GM19324 (cell line): ENCODE measurements around the gene SCAP.
"Not testable (repeated sequence)": the region's sequence is repeated elsewhere in the genome, so short reads cannot be mapped to it uniquely, and the experiment has no call there.

ENCODE experiments used
- ATAC-seq: cut with Tn5 transposase; IDR thresholded peaks from one replicate; pipeline ENCODE4 v1.9.1; 2021; ENCODE audit warnings: mild to moderate bottlenecking, moderate library complexity; ENCODE audit not compliant: unreplicated experiment, low FRiP score

The SCAP gene

DNA sequence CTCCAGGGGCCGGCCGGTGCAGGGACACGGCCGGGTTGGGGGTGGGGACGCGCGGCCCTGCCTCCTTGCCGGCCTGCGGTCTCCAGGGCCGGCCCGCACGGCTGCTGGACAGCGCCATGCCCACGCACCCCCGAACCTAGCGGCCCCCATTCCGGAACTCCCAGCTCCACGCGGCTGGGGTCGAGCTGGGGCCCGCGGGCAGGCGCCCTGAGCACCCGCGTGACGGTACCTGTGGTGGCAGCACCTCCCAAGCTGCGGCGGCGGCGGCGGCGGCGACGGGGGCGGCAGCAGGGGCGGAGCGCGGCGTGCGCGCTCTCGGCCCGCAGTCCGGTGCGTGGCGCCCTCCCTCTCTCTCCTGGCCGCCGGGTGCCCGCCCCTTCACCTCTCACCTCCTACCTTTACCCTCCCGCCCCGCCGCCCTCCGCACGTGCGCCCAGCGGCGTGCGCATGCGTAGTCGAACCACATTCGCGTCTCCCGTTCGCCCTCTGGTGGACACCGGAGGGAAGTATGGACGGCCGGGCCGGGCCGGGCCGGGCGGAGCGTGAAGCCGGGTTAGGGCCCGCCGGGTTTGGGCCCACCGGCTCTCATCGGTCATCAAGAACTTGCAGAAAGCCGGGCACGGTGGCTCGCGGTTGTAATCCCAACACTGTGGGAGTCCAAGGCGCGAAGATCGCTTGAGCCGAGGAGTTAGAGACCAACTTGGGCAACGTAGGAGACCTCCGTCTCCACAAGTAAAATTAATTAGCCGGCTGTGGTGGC, at the start of gene SCAP:
SCAP (minus strand) TSS at position 372 of the 760 bp plus-strand sequence. CDS start 32,948 bp downstream, outside the sequence.
- peak; percentile 91 for ATAC-seq

DNA sequence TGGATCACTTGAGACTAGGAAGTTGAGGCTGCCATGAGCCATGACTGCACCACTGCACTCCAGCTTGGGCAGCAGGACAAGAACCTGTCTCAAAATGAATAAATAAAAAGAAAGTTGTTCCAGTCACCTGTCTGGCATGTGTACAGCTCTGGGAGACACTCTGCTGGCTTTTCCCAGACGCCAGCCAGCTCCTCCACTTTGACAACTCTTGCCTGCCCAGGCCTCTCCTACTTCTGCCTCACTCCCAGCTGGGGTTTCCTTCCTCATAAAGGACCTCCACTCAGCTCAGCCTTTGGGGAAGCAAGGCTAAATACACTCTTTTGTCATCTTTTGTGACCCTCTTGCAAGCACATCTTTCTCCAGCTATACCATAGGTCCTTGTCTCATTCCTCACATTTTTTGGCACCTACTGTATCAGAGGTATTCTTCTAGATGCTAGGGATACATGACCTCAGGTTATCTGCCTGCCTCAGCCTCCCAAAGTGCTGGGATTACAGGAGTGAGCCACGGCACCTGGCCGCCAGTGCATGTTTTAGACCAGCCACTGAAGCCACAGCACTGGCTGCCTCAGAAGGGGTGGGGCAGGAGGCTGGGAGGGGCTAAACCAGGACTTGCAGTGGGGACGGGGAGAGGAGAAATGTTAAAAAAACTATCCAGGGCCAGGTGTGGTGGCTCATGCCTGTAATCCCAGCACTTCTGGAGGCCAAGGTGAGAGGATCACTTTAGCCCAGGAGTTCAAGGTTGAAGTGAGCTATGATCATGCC, 47.8 kb upstream of the SCAP start:
- no peak for ATAC-seq

DNA sequence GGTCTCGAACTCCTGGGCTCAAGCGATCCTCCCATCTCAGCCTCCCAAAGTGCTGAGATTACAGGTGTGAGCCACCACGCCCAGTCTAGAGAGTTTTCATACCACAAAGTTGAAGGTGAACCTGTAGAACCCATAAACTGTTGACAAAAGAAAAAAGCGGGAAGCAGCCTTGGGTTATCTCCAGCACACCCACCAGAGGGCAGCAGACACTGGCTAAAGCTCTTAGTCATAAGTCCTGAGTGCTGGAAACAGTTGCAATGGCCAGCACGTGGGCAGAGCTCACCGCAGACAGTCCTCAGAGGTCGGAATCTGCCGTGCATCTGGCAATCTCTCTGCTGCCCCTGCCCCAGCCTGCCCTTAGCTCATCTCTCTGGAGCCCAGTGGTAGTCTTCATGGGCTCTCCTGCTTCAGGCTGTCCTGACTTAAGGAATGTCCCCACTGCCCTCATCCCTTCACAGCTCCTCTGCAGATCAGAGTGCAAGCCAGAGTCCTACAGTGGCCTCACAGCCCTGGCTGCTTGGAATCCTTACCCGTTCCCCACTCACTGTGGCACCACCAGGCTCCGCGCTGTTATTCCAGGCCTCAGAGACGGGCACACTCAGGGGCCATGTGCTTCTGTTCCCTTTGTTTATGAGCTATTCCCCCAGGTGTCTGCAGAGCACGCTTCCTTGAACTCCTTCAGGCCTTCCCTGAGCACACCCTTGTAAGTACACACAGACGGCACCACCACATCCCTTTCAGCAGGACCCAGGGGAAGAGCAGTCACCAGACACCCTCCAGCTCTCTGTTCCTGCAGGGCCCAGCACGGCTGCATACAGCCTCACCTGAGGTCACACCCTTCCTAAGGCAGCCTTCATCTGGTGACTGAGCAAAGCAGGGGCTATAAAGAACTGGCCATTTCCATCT, 46.6 kb upstream of the SCAP start:
- ATAC-seq, result no peak

DNA sequence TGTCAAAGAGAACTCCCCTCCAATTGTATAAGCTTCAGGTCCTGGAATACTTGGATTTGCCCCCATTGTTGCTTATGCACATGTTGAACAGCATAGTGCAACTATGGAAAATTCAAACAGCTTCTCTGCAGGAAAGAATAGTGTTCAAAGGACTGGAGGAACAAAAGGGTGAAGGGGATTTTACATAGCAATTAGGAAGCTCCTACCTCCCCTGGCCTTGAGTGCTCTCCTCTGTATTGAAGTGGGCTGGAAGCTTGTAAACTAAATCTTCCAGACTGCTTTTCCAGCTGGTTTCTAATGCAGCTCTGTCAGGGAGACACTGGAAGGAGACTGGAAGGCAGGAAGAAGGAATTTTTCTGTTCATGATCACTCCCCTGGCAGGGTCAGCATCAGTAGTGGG, 45.0 kb upstream of the SCAP start:
- ATAC-seq, result no peak

DNA sequence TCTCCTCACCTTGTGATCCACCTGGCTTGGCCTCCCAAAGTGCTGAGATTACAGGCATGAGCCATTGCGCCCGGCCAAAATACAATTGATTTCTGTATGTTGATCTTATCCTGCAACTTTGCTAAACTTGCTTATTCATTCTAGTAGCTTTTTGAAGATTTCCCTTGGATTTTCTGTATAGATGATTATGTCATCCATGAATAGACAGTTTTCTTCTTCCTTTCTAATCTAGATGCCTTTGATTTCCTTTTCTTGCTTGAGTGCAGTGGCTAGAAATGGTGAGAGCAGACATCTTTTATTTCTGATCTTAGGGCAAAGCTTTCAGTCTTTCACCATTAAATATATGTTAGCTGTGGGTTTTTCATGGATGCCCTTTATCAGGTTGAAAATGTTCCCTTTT, 42.2 kb upstream of the SCAP start:
- ATAC-seq, result no peak

DNA sequence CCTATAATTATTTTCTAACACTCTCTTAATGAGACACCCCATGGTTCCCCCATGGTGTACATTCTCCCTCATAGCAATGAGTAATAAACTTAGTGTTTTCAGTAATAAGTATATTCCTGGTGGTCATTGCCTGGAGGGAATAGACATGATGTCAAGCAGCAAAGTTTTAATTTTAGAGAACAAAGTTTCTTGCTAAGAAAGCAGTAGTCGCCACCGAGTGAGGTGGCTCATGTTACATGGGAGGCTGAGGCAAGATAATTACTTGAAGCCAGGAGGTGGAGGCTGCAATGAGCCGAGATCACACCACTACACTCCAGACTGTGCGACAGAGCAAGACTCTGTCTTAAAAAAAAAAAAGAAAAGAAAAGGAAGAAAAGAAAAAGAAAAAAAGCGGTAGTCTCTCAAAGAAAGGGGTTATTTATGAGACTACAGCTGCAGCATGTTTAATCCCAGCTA, 40.2 kb upstream of the SCAP start:
- ATAC-seq, result no peak

DNA sequence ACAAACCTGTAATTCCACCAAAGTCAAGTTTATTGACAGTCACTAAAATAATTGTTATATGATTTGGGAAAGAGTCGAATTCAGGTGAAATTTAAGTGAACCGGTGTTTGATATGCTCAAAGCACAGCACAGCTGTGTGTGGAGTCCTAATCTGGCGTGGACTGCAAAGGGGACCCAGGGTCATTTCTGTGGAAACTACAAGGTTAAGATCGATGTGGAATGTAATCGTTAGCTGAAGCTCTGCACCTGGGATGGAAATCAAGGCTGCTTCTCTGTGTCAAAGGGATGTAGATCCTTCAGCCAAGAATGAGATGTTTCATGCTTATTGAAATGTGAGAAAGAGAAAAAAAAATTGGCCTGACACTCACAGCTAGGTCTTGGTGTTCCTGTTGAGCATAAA, 39.4 kb upstream of the SCAP start:
- no peak for ATAC-seq

DNA sequence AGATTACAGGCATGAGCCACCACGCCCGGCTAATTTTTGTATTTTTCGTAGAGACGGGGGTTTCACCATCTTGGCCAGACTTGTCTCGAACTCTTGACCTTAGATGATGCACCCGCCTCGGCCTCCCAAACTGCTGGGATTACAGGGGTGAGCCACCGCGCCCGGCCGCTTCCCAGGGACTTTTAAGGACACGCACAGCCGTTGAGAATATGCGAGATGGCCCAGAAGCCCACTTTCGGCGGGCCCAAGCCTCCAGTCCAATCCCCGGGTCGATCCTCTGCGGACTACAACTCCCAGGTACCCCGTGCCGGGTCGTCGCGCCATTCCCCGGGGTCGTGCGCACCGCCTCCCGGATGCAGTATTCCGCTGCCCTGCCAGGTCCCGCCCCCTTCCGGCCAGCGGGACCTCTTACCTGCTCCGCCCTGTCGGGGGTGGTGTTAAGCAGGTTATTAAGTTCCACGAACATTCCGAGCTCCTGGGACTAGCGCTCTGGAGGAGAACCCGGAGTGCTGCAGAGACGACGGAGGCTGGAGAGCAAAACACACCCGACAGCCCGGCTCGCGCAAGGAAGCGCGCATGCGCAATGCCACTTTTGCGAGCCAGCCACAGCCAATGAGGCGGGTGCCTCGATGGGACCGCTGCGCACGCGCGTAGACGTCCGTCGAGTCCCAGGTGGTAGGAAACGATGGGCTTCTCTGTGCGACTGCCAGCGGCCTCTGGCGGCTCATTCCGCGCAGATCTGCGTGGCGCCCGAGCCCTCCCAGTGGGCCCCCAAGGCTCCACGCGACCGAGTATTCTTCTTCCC, 37.6 kb upstream of the SCAP start, which contains the start of gene ELP6:
ELP6 (minus strand) TSS at position 588 of the 805 bp plus-strand sequence; CDS start at position 466, 122 bp downstream.
- peak; percentile 96 for ATAC-seq

DNA sequence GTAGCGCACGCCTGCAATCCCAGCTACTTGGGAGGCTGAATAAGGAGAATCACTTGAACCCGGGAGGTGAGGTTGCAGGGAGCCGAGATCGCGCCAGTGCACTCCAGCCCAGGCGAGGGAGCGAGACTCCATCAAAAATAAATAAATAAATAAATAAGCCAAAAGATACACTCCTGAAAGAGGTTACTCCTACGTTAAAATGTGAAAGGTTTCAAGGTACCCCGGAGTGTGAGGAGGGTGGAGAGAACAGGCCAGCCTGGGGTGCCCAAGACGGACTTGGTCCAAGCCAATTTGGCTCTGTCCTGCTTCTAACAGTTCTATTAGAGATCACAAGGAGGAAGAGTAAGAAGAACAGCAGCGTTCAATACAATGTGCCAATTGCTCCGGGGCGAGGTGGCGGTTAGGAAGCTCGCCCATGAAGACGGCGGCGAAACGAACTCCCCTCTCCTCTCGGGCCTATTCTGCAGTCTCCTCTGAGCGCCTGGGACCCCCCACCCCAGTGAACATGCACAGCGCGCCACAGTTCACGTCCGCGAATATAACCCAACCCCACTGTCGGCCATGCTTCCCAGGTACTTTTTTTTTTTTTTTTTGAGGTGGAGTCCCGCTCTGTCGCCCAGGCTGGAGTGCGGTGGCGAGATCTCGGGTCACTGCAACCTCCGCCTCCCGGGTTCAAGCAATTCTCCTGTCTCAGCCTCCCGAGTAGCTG, 36.8 kb upstream of the SCAP start:
- peak; percentile 2 for ATAC-seq

DNA sequence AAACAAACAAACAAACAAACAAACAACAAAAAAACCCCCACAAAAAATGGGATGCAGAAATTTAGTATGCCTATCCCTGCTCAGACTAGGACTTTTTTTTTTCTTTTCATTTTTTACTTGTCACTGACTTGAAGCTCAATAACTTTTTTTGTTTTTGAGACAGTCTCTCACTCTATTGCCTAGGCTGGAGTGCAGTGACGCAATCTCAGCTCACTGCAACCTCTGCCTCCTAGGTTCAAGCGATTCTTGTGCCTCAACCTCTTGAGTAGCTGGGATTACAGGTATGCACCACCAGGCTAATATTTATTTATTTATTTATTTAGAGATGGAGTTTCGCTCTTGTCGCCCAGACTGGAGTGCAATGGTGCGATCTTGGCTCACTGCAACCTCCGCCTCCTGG, 29.5 kb upstream of the SCAP start:
- not testable (repeated sequence) for ATAC-seq

DNA sequence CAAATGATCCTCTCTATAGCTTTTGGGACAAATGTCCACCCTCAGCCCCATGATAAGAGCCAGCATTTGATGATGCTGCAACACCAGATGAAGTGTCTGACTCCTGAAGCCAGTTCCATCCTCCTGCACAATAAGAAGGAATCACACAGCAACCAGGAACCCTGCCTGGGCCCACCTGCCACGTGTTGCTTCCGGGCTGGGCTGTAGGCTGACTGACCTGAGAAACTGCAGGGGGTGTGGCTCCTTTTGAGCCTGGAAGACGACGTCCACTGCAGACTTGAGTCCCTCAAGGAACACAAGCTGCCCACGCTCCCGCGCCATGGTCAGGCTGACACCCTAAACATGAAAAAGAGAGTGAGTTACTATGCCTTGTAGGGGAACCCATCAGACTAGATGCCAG, 28.4 kb upstream of the SCAP start:
- ATAC-seq, result no peak

DNA sequence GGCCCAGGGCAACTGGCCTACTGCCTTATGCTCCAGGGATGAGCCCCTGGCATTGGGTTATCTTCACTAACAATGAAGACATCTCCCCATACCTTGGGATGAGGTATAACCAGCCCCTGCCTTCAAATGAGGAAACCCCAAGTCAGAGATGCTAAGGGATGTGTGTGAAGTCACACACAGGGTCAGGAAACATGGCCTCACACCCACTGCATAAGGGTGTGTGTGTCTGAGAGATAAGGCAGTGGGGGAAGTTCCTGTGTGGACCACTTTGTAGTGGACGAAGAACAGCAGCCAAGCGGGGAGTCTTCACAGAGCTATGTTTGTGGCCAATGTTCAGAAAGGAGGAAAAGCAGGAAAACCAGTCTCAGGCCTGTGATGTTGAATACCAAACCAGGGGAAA, 27.3 kb upstream of the SCAP start:
- ATAC-seq, result no peak

DNA sequence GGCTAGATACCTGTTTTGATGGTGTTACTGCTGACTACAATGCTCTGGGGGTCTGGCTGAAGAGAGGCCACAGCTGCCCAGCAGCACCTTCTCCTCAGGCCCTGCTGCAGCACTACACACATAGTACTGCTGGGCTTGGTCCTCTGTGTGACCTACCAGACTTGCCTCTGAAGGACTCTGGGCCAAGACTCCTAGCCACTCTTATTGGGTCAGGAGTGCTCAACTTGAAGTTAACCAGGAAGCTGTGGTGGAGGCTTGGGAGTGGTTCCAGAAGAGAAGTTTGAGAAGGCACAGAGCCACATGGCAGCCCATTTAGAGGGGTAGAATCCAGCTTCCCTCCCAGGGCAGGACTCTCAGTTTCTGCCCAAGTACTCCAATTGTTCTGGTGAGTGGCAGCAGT, 21.2 kb upstream of the SCAP start:
- no peak for ATAC-seq

DNA sequence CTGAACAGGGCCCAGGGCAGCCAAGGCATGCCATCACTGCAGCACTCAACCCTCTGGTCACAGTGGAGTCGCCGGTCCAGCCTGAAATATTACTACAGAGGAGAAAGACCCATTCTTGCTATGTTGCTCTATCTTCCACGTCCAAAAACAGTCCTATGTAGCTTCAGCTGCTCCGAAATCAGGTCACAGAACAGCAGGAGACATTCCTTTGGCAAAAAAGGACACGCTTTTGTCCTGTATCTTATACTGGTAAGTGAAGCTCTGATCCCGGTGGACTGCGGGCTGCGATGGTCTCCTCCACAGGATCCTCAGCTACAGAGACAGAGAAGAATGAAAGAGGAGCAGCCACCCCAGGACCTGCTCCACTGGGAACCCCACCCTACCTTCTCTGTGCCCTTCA, 20.1 kb upstream of the SCAP start:
- no peak for ATAC-seq

DNA sequence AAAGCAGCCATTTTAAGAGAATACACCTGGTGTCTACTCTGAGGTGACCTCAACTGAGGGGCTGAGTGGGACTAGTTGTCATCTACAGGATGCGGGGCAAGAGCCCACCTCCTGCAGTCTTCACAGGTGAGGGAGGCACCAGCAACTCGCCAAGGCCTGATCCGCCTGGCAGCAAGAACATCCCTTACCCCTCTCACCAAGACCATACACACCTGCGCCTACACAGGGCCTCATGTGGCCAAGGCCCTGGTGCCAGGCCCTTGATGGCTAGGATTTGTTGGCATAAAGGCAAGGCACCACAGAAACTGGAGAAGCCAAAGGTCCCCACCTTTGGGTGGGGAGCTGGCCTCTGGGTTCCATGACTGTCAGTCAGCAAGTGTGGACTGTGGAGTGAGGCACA, 19.4 kb upstream of the SCAP start:
- no peak for ATAC-seq

DNA sequence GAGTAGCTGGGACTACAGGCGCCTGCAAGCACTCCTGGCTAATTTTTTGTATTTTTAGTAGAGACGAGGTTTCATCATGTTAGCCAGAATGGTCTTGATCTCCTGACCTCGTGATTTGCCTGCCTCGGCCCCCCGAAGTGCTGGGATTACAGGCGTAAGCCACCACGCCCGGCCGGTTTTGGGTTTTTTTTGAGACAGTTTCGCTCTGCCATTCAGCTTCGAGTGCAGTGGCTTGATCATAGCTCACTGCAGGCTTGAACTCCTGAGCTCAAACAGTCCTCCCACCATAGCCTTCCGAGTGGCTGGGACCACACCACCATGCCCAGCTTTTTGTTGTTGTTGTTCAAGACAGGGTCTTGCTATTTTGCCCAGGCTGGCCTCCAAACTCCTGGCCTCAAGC, 16.0 kb upstream of the SCAP start:
- no peak for ATAC-seq

DNA sequence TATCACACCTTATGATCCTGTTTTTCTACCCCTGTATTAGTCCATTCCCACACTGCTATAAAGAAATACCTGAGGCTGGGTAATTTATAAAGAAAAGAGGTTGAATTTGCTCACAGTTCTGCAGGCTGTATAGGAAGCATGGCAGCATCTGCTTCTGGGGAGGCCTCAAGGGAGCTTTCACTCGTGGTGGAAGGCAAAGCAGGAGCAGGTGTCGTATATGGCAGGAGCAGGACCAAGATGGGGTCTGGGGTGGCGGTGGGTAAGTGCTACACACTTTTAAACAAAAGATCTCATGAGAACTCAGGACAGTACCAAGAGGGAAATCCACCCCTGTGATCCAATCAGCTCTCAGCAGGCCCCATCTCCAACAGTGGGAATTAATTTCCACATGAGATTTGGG, 15.4 kb upstream of the SCAP start:
- ATAC-seq, result no peak

DNA sequence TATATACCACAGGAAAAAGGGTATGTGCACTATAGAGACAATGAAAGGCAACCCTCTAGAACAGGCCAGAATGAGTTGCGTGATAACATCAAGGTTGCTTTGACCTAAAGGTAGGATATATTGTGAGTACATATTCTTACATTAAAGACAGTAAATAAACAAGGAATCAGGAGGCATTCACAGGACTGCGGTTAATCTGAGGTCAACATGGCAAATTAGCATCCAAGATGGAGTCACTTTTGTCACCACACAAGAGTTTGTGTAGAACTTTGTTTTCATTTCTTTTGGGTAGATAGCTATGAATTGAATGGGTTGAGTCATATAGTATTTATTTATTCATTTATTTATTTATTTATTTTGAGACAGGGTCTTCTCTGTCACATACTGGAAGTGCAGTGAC, 11.5 kb upstream of the SCAP start:
- ATAC-seq, result no peak

DNA sequence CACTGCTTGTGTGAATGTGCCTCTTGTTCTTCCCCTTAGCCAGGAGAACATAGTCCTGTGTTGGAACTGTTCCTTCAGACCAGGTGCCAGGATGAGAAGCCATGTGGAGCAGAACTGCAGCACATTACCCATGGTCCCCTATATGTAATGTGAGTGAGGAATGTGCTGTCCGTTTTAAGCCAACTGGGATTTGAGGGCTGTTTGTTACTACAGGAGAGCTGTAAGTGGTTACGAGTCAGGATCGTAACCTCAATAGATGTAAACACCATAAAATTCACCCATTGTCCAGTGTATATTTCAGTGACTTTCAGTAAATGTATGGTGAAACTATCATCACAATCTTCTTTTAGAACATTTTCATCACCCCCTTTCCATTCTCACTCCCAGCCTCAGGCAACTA, 10.1 kb upstream of the SCAP start:
- ATAC-seq, result no peak
